H1 (cell line): Measurements from ENCODE around the gene ACBD4. TPM values are rescaled to one million over a fixed set of nuclear protein-coding genes. Genes with fewer than 3 reads are reported as not detected.

Experiments
- CEBPB ChIP-seq: IDR thresholded peaks from 2 replicates; pipeline ENCODE4 v1.6.1; 2012; ENCODE audit warnings: low read depth, low read length
- RFX5 ChIP-seq: IDR thresholded peaks from 2 replicates; pipeline ENCODE4 v1.6.1; 2011; ENCODE audit warnings: low read depth, low read length, improper control_type of control experiment, borderline replicate concordance
- RNF2 ChIP-seq: fragments of 200-900, 300-1000 bp; sonication (generic); IDR thresholded peaks from 2 replicates; pipeline ENCODE4 v1.7.1; 2016; ENCODE audit warnings: borderline replicate concordance, low read depth, mild to moderate bottlenecking, antibody characterized with exemption, low read length; ENCODE audit not compliant: poor library complexity, severe bottlenecking; ENCODE audit errors: missing control alignments
- SIN3A ChIP-seq, 2 experiments: IDR thresholded peaks in 1 of 2; conservative IDR thresholded peaks in 1 of 2; 2 replicates each; pipeline ENCODE4 v1.6.1; 2011 to 2012; ENCODE audit warnings: low read length in 2 of 2, improper control_type of control experiment in 1 of 2, low read depth in 1 of 2, mild to moderate bottlenecking in 1 of 2
- polyA plus RNA-seq, 7 experiments: library from polyadenylated mRNA; depleted of rRNA in 3 of 7; stranded (reverse) in 5 of 7; unstranded in 2 of 7; fragments of >200 nt in 5 of 7; fragments of 200-250 nt in 2 of 7; gene quantifications; 1 replicate in 5 of 7; 2 replicates in 1 of 7; 4 replicates in 1 of 7; pipeline versions ENCODE4 v1.2.1 to v1.2.3, GENCODE V29; 2011 to 2013; ENCODE audit warnings: missing spikeins in 2 of 7, mixed read lengths in 2 of 7
- total RNA-seq: library from RNA; stranded (reverse); fragmentation: NEBNext Ultra II Directional; extraction: Animal tissue kit (Norgen Biotek cat#: 25700); gene quantifications from 2 replicates; pipeline ENCODE4 v1.2.1, GENCODE V29; 2021

ACBD4 gene
- total and polyA plus RNA-seq, 2 of the 8 experiments (the other 6 are each of a cell fraction or from before 2014, with no cell fraction given) = 7.3 to 10.7 TPM

DNA sequence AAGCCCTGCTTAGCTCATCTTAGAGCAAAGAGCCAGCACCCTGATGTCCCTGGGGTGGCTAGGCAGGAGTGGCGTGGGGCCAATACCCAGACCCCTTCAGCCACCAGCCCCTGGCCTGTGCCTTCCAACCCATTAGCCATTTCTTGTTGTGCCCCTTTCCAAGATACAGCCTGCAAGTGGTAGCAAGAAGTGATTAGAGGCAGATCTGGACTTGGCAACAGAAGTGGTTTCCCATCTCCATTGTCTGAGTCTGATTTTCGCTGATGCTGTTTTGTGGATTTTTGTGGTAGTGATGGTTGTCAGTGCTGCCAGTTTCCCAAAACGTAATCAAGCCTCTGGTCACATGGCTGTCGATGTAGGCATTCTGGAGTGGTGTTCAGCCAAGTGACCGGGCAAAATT lies 28.9 kb upstream of the ACBD4 start (continued):
- no peak for TF ChIP-seq RNF2
- TF ChIP-seq RFX5 = no peak
- no peak for TF ChIP-seq SIN3A (conservative IDR thresholded peaks at IDR 0.05 in 1 of 2, IDR thresholded peaks at IDR 0.05 in 1 of 2; ENCODE audit: low read depth in 1 of 2, low read length in 2 of 2)
- TF ChIP-seq CEBPB = no peak
